ENCODE results near the gene ESYT1.

- no peak for TF ChIP-seq EZH2 (IDR thresholded peaks at IDR 0.05; ENCODE audit: borderline replicate concordance, low read depth, low read length, severe bottlenecking)
- no peak for TF ChIP-seq CTCF (IDR thresholded peaks at IDR 0.05; ENCODE audit: borderline replicate concordance, extremely low read depth, low read length, poor library complexity, severe bottlenecking)
Observed at GRCh38 chr12:56081393-56082347, 46.4 kb upstream of the ESYT1 start.

All from DND-41 (cell line).